IMR-90 (cell line): ENCODE results near the gene ANO2. TPM values are rescaled to one million over a fixed set of nuclear protein-coding genes. Genes with fewer than 3 reads are reported as not detected.

Source experiments
- ATAC-seq: fragments of 200-7000 bp; cut with Tn5 transposase; 2 replicates; pipeline ENCODE4 v1.9.1; 2020; ENCODE audit warnings: low read depth, mild to moderate bottlenecking, moderate library complexity
- BruUV-seq: library from RNA; stranded (reverse); fragments of 400-500 nt; replicated peaks from 2 replicates; lab custom pipeline; 2021; lab: Mats Ljungman, UMichigan
- CTCF ChIA-PET: fragments of 300-600 bp; formaldehyde crosslinking; extraction: SDS; loops from one replicate; lab custom pipeline; 2021; ENCODE audit warnings: antibody characterized with exemption; lab: Yijun Ruan, JAX
- POLR2A ChIA-PET: fragments of 300-600 bp; sonication (Branson Sonifier 250); formaldehyde crosslinking; loops from one replicate; lab custom pipeline; 2022; ENCODE audit warnings: antibody characterized with exemption; ENCODE audit not compliant: unreplicated experiment; lab: Charles Lee
- DNase-seq: peaks from one replicate; pipeline ENCODE4 v3.0.0; 2013
- H2AFZ ChIP-seq: replicated peaks from 2 replicates; pipeline ENCODE3; 2013; ENCODE audit warnings: low read length, mild to moderate bottlenecking; ENCODE audit not compliant: poor library complexity
- H2AK5ac ChIP-seq: 2 replicates; pipeline ENCODE4 v1.6.1; 2013; ENCODE audit warnings: low read depth, low read length, inconsistent platforms
- H2AK9ac ChIP-seq: replicated peaks from 2 replicates; pipeline ENCODE3; 2013; ENCODE audit warnings: mild to moderate bottlenecking, low read depth, low read length, moderate library complexity; ENCODE audit not compliant: poor library complexity
- H2BK120ac ChIP-seq: 2 replicates; pipeline ENCODE4 v1.6.1; 2013; ENCODE audit warnings: low read depth, low read length, inconsistent platforms
- H2BK15ac ChIP-seq: 3 replicates; pipeline ENCODE4 v1.6.1; 2013; ENCODE audit warnings: low read depth, low read length, inconsistent platforms
- H2BK20ac ChIP-seq: 2 replicates; pipeline ENCODE4 v1.6.1; 2013; ENCODE audit warnings: low read depth, mild to moderate bottlenecking, inconsistent platforms, low read length, moderate library complexity
- H2BK5ac ChIP-seq: 2 replicates; pipeline ENCODE4 v1.6.1; 2013; ENCODE audit warnings: mild to moderate bottlenecking, low read depth, low read length, inconsistent platforms; ENCODE audit not compliant: poor library complexity, severe bottlenecking
- H3K14ac ChIP-seq: replicated peaks from 2 replicates; pipeline ENCODE4 v1.6.1; 2013; ENCODE audit warnings: low read depth, low read length, inconsistent platforms
- H3K18ac ChIP-seq: 2 replicates; pipeline ENCODE4 v1.6.1; 2013; ENCODE audit warnings: low read depth, low read length, control low read depth
- H3K23ac ChIP-seq: 2 replicates; pipeline ENCODE4 v1.6.1; 2013; ENCODE audit warnings: low read depth, low read length, inconsistent platforms
- H3K27ac ChIP-seq: 2 replicates; pipeline ENCODE4 v1.5.1; 2013; ENCODE audit warnings: mild to moderate bottlenecking, control low read depth, low read length; ENCODE audit not compliant: insufficient read depth
- H3K27me3 ChIP-seq: 2 replicates; pipeline ENCODE4 v1.6.1; 2013; ENCODE audit warnings: low read length; ENCODE audit not compliant: control insufficient read depth, insufficient read depth
- H3K36me3 ChIP-seq: 2 replicates; pipeline ENCODE4 v1.6.1; 2013; ENCODE audit warnings: low read length, mixed read lengths; ENCODE audit not compliant: control insufficient read depth, insufficient read depth
- H3K4ac ChIP-seq: 2 replicates; pipeline ENCODE4 v1.6.1; 2013; ENCODE audit warnings: low read depth, low read length, inconsistent platforms
- H3K4me1 ChIP-seq: 2 replicates; pipeline ENCODE4 v1.6.1; 2013; ENCODE audit warnings: low read length, mixed read lengths; ENCODE audit not compliant: control insufficient read depth, insufficient read depth
- H3K4me2 ChIP-seq: 2 replicates; pipeline ENCODE4 v1.6.1; 2013; ENCODE audit warnings: low read depth, mild to moderate bottlenecking, control low read depth, low read length, moderate library complexity
- H3K4me3 ChIP-seq: 2 replicates; pipeline ENCODE4 v1.5.1; 2013; ENCODE audit warnings: low read depth, mild to moderate bottlenecking, control low read depth, low read length, moderate library complexity; ENCODE audit not compliant: insufficient read depth
- H3K56ac ChIP-seq: 2 replicates; pipeline ENCODE4 v1.6.1; 2013; ENCODE audit warnings: low read length, inconsistent platforms; ENCODE audit not compliant: insufficient read depth; ENCODE audit errors: extremely low read depth
- H3K79me1 ChIP-seq, 2 experiments: 2 replicates each; pipeline ENCODE4 v1.6.1; 2013; ENCODE audit warnings: low read length in 2 of 2, inconsistent platforms in 1 of 2, low read depth in 1 of 2
- H3K9ac ChIP-seq: 2 replicates; pipeline ENCODE4 v1.6.1; 2013; ENCODE audit warnings: low read depth, low read length, control low read depth
- H3K9me1 ChIP-seq: 2 replicates; pipeline ENCODE4 v1.6.1; 2013; ENCODE audit warnings: low read length, inconsistent platforms; ENCODE audit not compliant: insufficient read depth
- H3K9me3 ChIP-seq: 2 replicates; pipeline ENCODE4 v1.6.1; 2013; ENCODE audit warnings: low read length; ENCODE audit not compliant: control insufficient read depth, insufficient read depth
- H4K20me1 ChIP-seq: 2 replicates; pipeline ENCODE4 v1.6.1; 2013; ENCODE audit warnings: low read length, inconsistent platforms; ENCODE audit not compliant: insufficient read depth
- H4K5ac ChIP-seq: 2 replicates; pipeline ENCODE4 v1.6.1; 2013; ENCODE audit warnings: mild to moderate bottlenecking, low read depth, low read length, control low read depth
- H4K8ac ChIP-seq, 2 experiments: 2 replicates each; pipeline ENCODE4 v1.6.1; 2013; ENCODE audit warnings: low read depth in 2 of 2, low read length in 2 of 2, control low read depth in 1 of 2, inconsistent platforms in 1 of 2
- H4K91ac ChIP-seq: 2 replicates; pipeline ENCODE4 v1.6.1; 2013; ENCODE audit warnings: low read depth, low read length, inconsistent platforms; ENCODE audit not compliant: insufficient read depth
- BHLHE40 ChIP-seq: fragments of 150-350 bp; IDR thresholded peaks from 2 replicates; pipeline ENCODE4 v1.6.1; 2016; ENCODE audit warnings: mild to moderate bottlenecking, low read depth, low read length
- CEBPB ChIP-seq: IDR thresholded peaks from 2 replicates; pipeline ENCODE4 v1.6.1; 2012; ENCODE audit warnings: low read depth, low read length, improper control_type of control experiment
- CHD1 ChIP-seq: IDR thresholded peaks from 2 replicates; pipeline ENCODE4 v1.6.1; 2012; ENCODE audit warnings: low read depth, low read length, improper control_type of control experiment
- FOS ChIP-seq: fragments of 150-350 bp; IDR thresholded peaks from 2 replicates; pipeline ENCODE4 v1.6.1; 2016; ENCODE audit warnings: low read depth, low read length
- MAFK ChIP-seq: IDR thresholded peaks from 2 replicates; pipeline ENCODE4 v1.6.1; 2012; ENCODE audit warnings: low read depth, low read length, improper control_type of control experiment
- MAZ ChIP-seq: IDR thresholded peaks from 2 replicates; pipeline ENCODE4 v1.6.1; 2012; ENCODE audit warnings: low read depth, mild to moderate bottlenecking, low read length, improper control_type of control experiment, moderate library complexity, borderline replicate concordance
- MXI1 ChIP-seq: IDR thresholded peaks from 2 replicates; pipeline ENCODE4 v1.6.1; 2012; ENCODE audit warnings: low read depth, mild to moderate bottlenecking, low read length, moderate library complexity, borderline replicate concordance
- NFE2L2 ChIP-seq: fragments of 150-350 bp; IDR thresholded peaks from 2 replicates; pipeline ENCODE4 v1.6.1; 2016; ENCODE audit warnings: low read depth, mild to moderate bottlenecking, low read length
- POLR2A ChIP-seq: IDR thresholded peaks from 2 replicates; pipeline ENCODE4 v1.6.1; 2012; ENCODE audit warnings: mild to moderate bottlenecking, low read depth, low read length
- RAD21 ChIP-seq: IDR thresholded peaks from 2 replicates; pipeline ENCODE4 v1.6.1; 2012; ENCODE audit warnings: low read length, improper control_type of control experiment
- RCOR1 ChIP-seq: IDR thresholded peaks from 2 replicates; pipeline ENCODE4 v1.6.1; 2012; ENCODE audit warnings: mild to moderate bottlenecking, low read length, improper control_type of control experiment; ENCODE audit not compliant: insufficient replicate concordance
- RFX5 ChIP-seq: IDR thresholded peaks from 2 replicates; pipeline ENCODE4 v1.8.0; 2012; ENCODE audit warnings: low read depth, mild to moderate bottlenecking, low read length, moderate library complexity
- SMC3 ChIP-seq: fragments of 150-350 bp; IDR thresholded peaks from 2 replicates; pipeline ENCODE4 v1.6.1; 2016; ENCODE audit warnings: low read depth, mild to moderate bottlenecking, antibody characterized with exemption, low read length, moderate library complexity
- WGBS, 2 experiments: methylation state at CpG; one replicate each; pipeline versions ENCODE4 v1.1.5 to v1.1.7; 2013; ENCODE audit warnings: missing lambda C conversion rate in 2 of 2; ENCODE audit not compliant: insufficient read length in 1 of 2; ENCODE audit errors: extremely low coverage in 2 of 2; 5-methylcytosine and 5-hydroxymethylcytosine counted together
- dilution Hi-C: fragments of 300-500 bp; cut with HindIII; formaldehyde crosslinking; loops from one replicate; pipeline ENCODE4 v1.14.3; 2018; ENCODE audit warnings: low sequenced_read_pairs; ENCODE audit not compliant: unreplicated experiment
- in situ Hi-C: fragments of 300-500 bp; cut with MboI; formaldehyde crosslinking; loops from 3 replicates; pipeline ENCODE4 v1.14.3; 2019; ENCODE audit warnings: low sequenced_read_pairs, inconsistent platforms, mixed read lengths
- intact Hi-C: fragments of 100-400 bp; cut with micrococcal nuclease; formaldehyde crosslinking; loops from 2 replicates; pipeline ENCODE4 v1.10.0; 2022
- polyA plus RNA-seq, 3 experiments: library from polyadenylated mRNA; depleted of rRNA; stranded (reverse); fragments of >200 nt; gene quantifications; 2 replicates each; pipeline ENCODE4 v1.2.3, GENCODE V29; 2012; ENCODE audit warnings: low replicate concordance in 1 of 3
- total RNA-seq: library from RNA; depleted of rRNA; stranded (reverse); fragments of >200 nt; gene quantifications from 2 replicates; pipeline ENCODE4 v1.2.3, GENCODE V29; 2012
- TF ChIP-seq, protein P1 (sequence below): conservative IDR thresholded peaks from 2 replicates; pipeline ENCODE4 v1.5.1; 2012; ENCODE audit warnings: mild to moderate bottlenecking, low read depth, low read length, improper control_type of control experiment
- TF ChIP-seq, protein P2 (sequence below): fragments of 150-350 bp; IDR thresholded peaks from 2 replicates; pipeline ENCODE4 v1.6.1; 2017; ENCODE audit warnings: mild to moderate bottlenecking, antibody characterized with exemption, low read length, low read depth
- TF ChIP-seq, protein P3 (sequence below): fragments of 150-350 bp; IDR thresholded peaks from 2 replicates; pipeline ENCODE4 v1.6.1; 2016; ENCODE audit warnings: low read depth, mild to moderate bottlenecking, low read length, moderate library complexity, borderline replicate concordance

Gene ANO2
- total and polyA plus RNA-seq, 2 of the 4 experiments (the other 2 are of a cell fraction): 0.22 TPM; not detected in 1

DNA sequence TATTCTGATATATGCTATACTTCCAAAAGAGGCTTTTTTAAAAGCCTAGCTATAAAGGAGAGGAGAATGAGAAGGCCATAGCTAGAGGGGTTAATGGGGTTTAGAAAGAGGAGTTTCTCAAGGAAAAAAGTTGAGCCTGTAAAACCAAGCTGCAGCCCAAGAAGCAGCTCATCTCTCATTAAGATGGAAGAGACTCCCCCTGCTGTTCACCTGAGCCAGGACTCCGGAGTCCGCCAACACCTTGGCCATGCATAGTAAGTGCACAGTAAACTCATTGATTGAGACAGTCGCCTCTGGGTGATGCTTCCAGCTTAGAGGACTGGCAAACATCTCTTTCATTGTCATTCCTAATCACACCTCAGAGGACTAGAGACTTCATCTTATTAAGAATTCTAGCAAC lies 46.2 kb downstream of the ANO2 start:
- WGBS, 2 experiments: no CpG with 5 or more reads among the region's 3 CpGs
- Histone ChIP-seq H3K4me2 (no peak overlapping the region), H3K9me3 (no peaks in the 10 kb centered on the region), H2AK9ac (no peak overlapping the region), H3K9me1 (no peaks in the 10 kb centered on the region), H4K5ac (no peak overlapping the region), H4K8ac (no peak overlapping the region), H4K20me1 (no peaks in the 10 kb centered on the region), H3K18ac (no peak overlapping the region), H3K23ac (no peak overlapping the region), H3K9ac (no peak overlapping the region), H3K27ac (no peak overlapping the region), H3K56ac (no peak overlapping the region), H3K36me3 (no peaks in the 10 kb centered on the region), H3K14ac (no peak overlapping the region), H2BK20ac (no peak overlapping the region), H3K27me3 (peaks cover 11% of the 10 kb centered on the region), H2BK15ac (no peak overlapping the region), H3K4ac (no peak overlapping the region), H3K4me3 (no peak overlapping the region), H3K79me1 (no peaks in the 10 kb centered on the region), H2BK5ac (no peak overlapping the region), H4K91ac (no peak overlapping the region), H2AFZ (no peak overlapping the region), H2AK5ac (no peak overlapping the region), H3K4me1 (no peaks in the 10 kb centered on the region), H2BK120ac (no peak overlapping the region)
- no TSS peak for BruUV-seq
- ChIA-PET CTCF (no interaction called here), POLR2A (no interaction called here)
- TF ChIP-seq BHLHE40 (no peak), SMC3 (no peak), CEBPB (no peak), RCOR1 (no peak), CHD1 (no peak), FOS (no peak), RAD21 (no peak), NFE2L2 (no peak), MAFK (no peak), POLR2A (no peak), MXI1 (no peak), RFX5 (no peak), MAZ (no peak)
- TF ChIP-seq, protein P1, sequence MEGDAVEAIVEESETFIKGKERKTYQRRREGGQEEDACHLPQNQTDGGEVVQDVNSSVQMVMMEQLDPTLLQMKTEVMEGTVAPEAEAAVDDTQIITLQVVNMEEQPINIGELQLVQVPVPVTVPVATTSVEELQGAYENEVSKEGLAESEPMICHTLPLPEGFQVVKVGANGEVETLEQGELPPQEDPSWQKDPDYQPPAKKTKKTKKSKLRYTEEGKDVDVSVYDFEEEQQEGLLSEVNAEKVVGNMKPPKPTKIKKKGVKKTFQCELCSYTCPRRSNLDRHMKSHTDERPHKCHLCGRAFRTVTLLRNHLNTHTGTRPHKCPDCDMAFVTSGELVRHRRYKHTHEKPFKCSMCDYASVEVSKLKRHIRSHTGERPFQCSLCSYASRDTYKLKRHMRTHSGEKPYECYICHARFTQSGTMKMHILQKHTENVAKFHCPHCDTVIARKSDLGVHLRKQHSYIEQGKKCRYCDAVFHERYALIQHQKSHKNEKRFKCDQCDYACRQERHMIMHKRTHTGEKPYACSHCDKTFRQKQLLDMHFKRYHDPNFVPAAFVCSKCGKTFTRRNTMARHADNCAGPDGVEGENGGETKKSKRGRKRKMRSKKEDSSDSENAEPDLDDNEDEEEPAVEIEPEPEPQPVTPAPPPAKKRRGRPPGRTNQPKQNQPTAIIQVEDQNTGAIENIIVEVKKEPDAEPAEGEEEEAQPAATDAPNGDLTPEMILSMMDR: no peak
- TF ChIP-seq, protein P2, sequence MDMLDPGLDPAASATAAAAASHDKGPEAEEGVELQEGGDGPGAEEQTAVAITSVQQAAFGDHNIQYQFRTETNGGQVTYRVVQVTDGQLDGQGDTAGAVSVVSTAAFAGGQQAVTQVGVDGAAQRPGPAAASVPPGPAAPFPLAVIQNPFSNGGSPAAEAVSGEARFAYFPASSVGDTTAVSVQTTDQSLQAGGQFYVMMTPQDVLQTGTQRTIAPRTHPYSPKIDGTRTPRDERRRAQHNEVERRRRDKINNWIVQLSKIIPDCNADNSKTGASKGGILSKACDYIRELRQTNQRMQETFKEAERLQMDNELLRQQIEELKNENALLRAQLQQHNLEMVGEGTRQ: no peak
- TF ChIP-seq, protein P3, sequence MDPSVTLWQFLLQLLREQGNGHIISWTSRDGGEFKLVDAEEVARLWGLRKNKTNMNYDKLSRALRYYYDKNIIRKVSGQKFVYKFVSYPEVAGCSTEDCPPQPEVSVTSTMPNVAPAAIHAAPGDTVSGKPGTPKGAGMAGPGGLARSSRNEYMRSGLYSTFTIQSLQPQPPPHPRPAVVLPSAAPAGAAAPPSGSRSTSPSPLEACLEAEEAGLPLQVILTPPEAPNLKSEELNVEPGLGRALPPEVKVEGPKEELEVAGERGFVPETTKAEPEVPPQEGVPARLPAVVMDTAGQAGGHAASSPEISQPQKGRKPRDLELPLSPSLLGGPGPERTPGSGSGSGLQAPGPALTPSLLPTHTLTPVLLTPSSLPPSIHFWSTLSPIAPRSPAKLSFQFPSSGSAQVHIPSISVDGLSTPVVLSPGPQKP: no peak
- no peak for ATAC-seq
- dilution Hi-C loops: no loop called here
- in situ Hi-C loops: no loop called here
- no peak for DNase-seq
- intact Hi-C loops: no loop called here
